ENCODE results near the gene CCNH.
A peak's percentile ranks its signal among the peaks of the same experiment; 100 is the strongest.

CCNH gene

GRCh38 chr5:87401626-87402025, 11.1 kb downstream of the CCNH start:
- no peak for DNase-seq

- DNase-seq: peak; percentile 48 to 62
These were observed 12.3 kb downstream of the CCNH start for GRCh38 chr5:87400305-87400899.

GRCh38 chr5:87399720-87400119, 13.0 kb downstream of the CCNH start:
- DNase-seq: peak; percentile 70 to 81

DNA sequence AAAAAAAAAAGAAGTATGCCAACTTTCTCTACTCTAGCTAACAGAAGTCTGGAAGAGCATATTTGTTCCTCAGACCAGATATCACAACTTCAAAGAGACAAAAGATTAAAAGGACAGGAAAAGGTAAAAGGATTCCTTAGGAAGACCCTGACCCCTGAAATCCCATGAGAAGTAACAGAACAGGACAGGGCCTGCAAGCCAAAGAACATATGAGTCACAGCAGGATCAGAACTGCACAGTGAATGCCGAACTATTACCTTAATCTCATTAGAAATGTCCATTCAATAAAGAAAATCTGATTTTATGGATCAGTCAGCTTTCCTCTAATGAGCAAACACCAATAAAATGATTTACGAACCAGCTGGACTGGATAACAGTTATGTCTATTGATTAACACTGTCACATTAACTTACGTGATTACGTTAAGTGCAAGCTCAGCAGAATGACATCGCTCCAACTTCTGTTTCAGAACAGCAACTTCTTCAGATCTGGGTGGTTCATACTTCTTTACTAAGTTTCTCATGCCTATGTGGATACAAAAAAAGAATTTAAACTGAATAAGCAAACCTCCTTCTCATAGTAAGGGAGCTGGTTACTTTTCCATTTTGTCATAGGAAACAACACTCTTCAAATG, 13.6 kb downstream of the CCNH start:
- no peak for DNase-seq

GRCh38 chr5:87394411-87395165, 18.1 kb downstream of the CCNH start:
- DNase-seq: peak in 1 of 2 experiments; percentile 36

DNA sequence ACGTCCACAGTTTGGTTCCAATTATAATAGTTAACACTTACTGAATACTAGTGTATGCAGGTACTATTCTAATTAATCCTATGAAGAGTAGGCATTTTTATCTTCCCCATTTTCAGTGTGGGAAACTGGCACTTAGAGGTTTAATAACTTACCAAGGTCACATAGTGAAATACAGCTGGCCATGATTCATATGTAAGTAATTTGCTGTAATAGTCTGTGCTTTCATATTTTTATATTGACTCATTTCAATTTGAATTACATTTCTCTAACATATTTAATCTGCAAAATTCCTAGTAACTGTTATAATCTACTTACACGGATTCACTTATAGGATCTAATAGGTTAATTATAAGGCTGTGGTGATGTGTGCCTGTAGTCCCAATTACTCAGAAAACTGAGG, 19.4 kb downstream of the CCNH start:
- DNase-seq: no peak

- no peak for DNase-seq
These were observed 19.9 kb downstream of the CCNH start for GRCh38 chr5:87392801-87393200.

DNA sequence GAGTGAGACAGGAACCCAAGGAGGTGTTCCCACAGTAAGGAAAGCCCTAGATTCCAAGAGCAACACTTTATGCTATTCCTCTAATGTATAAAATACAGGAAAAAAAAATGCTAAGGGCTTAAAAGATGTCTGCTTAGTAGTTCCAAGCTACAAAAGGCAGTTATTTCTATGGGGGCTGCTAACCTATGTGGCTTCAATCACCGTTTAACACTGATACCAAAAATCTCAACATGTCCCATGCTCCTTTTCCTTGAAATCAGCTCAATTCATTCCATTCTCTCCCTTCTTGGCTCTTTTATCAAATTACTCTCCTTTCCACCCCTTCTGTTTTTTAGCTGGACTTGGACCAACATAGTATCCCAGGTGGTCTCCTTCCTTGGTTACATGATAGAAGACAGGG, 20.6 kb downstream of the CCNH start:
- DNase-seq: no peak

DNA sequence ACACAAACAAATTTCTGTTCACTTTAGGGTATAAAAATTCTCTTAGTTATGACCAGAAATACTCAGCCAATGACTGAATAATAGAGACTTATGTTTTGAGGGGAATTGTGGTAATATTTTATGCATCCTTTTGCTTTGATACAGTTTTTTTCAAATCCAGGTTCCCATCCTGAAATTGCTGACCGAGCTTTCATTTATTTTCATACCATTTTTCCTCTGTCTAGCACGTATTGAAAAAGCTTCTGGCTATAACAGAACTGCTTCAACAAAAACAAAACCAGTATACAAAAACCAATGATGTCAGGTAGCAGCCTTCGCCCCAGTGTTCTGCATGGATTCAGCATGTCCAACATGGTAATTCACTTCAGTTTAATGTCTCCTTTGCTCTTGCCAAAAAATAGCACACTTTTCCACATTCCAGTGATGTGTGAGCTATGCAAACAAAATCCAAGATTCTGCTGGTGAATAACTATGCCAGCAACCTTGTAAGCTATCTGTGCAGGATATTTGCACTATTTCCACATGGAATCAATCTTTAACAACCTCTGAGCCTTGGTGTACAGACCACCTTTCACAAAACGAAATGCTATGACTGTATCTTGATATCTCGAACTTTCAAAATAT, 22.0 kb downstream of the CCNH start:
- DNase-seq: no peak

DNA sequence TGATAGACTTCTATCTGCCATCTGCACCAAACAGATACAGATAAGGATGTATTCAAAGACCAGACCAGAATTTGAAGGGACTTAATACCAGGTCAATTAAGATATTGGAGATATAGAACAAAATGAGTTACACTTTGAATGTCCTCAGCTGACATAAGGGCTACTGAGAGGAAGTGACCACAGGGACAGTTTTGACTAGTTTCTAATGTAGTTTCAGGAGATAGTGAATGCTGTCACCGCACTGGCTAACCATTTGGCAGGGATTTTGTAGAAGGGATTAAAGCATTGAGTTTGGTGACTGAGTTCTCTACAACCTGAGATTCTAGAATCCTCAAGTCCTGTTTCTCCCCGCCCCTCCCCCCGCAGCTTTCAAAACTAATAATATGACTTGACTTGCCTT, 22.7 kb downstream of the CCNH start:
- DNase-seq: no peak

DNA sequence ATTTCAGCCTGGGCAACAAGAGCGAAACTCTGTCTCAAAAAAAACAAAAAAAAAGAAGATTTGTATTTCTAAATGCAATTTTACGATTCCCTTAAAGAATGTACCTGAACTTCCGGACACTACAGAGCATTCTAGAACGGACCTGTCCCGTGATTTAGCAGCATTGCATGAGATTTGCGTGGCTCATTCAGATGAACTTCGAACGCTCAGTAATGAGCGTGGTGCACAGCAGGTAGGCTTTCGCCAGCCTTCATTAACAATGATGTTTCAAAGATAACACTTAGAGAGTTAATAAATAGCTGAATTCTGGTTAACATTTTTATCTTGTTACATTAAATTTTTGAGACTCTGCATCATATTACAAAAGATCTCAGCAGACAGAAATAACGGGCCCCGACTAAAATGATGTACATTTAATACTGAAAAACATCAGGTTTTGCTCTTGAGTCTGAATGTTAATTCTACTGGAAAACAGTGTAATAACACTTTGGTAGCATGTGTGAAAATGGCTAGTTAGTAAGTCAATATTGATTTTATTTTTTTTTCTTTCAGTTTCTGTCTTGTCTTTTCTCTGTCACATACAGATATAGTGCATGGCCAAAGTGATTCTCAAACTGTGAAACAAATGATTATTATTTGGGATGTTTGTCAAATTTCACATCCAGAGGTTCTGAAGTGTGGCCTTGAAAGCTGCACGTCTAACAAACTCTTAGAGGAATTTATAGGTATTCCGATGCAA, 23.3 kb downstream of the CCNH start:
- no peak for DNase-seq

GRCh38 chr5:87388129-87388528, 24.6 kb downstream of the CCNH start:
- DNase-seq: no peak

GRCh38 chr5:87385802-87386201, 26.9 kb downstream of the CCNH start:
- DNase-seq: no peak

DNA sequence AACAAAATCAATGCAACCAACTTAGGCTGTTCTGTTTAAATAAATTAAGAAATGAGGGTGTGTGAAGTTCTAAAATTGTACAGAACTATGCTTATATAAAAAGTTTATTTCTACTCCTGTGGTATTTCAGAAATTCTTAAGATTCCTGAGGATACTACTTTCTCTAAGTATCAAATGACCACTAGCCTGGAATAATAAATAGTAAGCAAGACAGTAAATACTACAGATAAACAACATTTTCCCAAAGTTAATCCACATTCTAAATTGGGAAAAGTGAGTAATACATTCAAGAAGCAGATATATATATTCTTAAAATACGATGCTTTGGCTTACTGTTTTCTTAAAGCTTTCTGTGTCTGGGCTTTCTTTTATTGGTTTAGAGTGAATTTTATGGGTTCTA, 29.5 kb downstream of the CCNH start:
- DNase-seq: no peak

DNA sequence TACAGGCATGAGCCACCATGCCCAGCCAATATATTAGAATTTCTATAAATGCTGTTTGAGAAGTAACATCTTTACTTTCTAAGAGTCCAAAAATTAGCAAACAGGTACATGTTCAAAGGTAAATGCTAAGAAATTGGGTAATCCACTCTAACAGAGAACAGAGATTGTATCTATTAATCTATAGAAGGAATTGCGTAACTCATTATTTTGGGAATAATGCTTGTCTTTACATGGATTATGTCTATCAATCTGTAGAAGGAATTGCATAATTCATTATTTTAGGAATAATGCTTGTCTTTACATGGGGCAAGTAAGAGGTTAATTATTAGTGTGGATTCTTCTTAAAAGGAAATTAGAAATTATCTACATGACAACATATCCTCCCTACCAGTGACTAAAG, 30.5 kb downstream of the CCNH start:
- DNase-seq: no peak

DNA sequence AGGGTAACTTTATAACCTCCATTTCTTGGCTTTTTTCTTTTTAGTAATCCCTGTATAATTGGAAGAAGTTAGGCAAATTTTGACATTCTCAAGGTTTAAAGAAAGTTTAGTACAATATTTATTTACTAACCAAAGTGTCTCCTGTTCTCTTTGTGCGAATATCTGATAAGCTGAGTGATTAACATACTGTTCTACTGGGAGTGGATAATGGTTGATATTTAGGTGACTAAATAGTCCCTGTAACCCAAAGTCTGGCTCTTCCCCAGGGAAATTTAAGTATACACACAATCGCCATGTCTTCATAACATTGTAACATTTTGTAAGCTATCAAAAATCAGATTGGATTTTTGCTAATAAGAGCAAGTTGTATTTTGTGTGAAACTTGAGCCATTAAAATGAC, 40.0 kb downstream of the CCNH start:
- DNase-seq: no peak

- DNase-seq: no peak
These were observed 43.3 kb downstream of the CCNH start for GRCh38 chr5:87369431-87369830.

- DNase-seq: no peak
These were observed 44.1 kb downstream of the CCNH start for GRCh38 chr5:87368601-87369000.

DNA sequence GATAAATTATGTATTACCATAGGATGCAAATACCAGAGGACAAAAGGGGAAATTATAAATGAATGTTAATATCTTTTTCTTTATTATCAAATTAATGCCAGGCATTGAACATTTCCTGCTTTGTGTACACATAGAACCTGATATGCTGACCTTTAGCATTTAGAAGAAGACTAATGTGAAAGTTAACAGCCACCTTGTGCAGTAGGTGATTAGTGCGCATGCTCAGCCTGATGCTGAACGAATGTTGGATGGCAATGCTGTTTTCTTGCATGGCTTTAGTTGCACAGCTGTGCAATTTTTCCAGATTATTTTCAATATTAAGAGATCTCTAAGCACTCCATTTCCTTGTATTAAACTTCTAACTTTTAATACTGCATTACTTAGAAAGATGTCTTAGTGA, 45.5 kb downstream of the CCNH start:
- no peak for DNase-seq

GRCh38 chr5:87361536-87362213, 51.1 kb downstream of the CCNH start:
- DNase-seq: peak; percentile 65 to 67

GRCh38 chr5:87361031-87361445, 51.7 kb downstream of the CCNH start:
- no peak for DNase-seq

DNA sequence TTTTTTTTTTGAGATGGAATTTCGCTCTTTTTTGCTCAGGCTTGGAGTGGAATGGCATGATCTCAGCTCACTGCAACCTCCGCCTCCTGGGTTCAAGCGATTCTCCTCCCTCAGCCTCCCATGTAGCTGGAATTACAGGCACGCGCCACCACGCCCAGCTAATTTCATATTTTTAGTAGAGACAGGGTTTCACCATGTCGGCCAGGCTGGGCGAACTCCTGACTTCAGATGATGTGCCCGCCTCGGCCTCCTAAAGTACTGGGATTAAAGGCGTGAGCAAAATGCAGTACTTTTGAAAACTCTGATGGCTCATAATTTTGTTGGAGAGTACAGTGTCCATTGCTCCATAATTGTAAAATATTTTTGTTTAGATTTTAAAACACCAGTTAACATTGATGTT, 52.6 kb downstream of the CCNH start:
- DNase-seq: no peak

GRCh38 chr5:87359106-87359505, 53.6 kb downstream of the CCNH start:
- no peak for DNase-seq
